H4 (cell line): ENCODE results near the gene PCDH1. TPM values are rescaled to one million over a fixed set of nuclear protein-coding genes. Genes with fewer than 3 reads are reported as not detected.

Experiments
- DNase-seq: peaks from one replicate; pipeline ENCODE4 v3.0.0-alpha.2; 2015; ENCODE audit warnings: low spot score
- total RNA-seq: library from RNA; depleted of rRNA; stranded (reverse); fragments of >200 nt; shearing (Covaris generic); gene quantifications from 2 replicates; pipeline ENCODE4 v1.2.3, GENCODE V29; 2014; rRNA removed

Gene PCDH1
- total RNA-seq, 1 experiment from 2014 or later: 1.2 TPM

DNA sequence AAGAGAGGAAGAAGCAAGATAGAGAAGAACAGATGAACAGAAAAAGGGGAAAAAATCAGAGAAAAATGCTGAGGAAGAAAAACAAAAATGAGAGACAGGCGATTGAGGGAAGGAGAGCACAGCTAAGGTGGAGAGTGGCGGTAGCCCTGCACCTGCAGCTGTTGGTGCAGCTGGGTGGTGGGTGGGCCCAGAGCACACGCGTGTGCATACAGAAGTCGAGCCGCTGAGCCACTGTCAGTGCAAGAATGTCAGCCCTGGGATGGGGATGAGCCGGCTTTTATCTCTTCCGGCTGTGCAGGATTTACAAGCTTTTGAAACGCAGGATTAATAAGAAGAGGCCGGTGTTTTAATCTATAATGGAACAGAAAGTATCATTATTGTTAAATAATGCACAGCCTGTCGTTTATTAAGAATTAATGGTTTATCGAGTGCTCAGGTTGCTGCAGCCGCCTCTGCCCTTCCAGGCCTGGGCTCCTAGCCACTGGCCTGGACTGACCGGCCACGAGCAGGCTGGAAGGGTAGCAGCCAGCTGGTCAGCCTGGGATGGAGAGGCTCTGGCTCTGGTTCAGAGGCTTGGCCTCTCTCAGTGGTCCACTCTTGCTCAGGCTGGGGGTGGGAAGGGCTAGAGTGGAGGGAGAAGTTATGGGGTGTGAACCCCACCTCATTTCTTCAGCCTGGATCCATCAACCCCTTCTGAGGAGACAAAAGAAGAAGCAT is 68.7 kb downstream of the PCDH1 start:
- DNase-seq: no peak

- no peak for DNase-seq
These were observed 69.4 kb downstream of the PCDH1 start for GRCh38 chr5:141808857-141809256.

DNA sequence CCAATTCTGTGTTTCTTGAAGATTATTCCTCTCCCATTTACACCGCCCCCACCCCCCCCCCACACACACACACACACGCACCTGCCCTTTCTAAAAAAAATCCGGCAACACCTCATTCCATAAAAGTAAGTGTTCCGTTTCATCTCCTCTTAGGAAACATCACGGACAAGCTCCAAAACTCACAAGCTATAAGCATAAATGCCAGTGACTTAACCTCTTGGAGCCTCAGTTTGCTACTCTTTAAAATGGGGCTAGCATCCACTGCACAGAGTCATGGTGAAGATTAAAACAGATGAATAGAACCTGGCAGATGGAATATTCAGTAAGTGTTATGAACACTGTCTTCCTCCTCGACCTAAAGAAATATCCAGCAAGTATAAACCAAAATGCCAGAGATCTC is 70.5 kb downstream of the PCDH1 start:
- DNase-seq: no peak

DNA sequence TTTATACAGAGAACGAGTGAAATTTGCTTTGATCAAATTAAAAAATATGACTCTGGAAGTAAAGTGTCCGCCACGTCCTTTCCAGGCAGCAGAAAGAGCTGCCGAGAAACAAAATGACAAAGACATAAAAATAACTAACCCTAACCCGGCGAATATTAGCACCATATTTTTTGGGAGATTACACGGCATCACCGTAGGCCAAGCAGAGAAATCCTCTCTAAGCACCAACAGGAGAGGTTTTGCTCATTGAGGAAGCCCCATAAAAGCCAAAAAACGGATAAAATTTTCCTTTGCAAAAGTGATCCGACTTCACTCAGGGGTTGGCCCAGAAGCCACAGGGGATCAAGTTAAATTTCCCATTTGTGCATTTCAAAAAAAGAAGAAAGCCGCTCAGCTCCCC is 70.9 kb downstream of the PCDH1 start:
- DNase-seq: no peak

GRCh38 chr5:141806626-141807025 is 71.6 kb downstream of the PCDH1 start:
- DNase-seq: no peak

DNA sequence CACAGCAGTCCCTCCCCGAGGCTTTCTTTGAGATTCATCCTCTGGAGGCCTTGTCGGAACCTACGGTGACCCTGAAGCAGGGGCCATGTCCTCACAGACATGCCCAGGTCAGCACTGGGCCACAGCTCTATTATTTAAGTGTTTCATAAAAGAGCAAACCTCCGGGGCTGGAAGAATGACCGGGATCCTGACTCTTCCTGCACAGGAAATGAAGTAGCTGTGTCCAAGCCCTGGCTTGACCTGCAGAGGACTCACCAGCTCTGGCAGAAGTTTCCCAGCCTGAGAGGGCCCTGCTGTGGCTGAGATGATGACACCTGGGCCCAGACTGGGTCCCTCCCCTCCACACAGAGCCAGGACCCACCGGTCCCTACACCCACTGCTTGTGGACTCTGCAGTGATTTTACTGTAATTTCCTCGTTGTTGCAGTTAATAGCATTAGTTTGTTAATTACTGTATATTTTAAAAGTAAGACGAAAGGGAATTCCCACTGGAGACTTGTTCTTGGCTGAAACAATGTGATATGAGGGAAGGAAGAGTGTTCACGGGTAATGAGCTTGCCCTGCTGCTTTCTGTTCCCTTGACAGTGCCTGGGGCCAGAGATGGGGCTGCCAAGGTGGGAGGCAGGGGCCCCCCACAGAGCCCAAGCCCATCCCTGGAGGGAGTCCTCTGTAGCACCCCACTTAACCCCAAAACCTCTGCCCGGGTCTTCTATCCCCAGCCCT is 72.2 kb downstream of the PCDH1 start:
- DNase-seq: no peak

DNA sequence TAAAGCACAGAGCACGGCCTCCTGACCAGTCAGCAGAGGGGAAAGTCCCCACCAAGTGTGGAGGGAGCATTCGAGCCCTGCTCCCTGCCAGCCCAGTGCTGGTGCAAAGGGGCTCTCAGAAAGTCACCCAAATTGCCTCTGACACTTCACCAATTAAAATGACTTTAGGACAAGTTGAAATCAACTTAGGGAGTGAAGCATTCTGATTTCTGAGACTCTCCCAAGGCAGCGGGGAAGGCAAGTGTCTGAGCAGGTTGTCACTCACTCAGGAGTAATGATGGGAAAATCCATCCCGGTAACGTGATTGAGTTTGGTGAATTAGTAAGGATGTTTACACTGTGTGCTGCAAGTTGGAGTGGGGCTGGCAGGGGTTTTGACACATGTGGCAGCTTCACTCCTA is 73.7 kb downstream of the PCDH1 start:
- DNase-seq: no peak

Other genes with a start within 250 kb of the PCDH1 start
- 76.5 and 82.1 TPM in 2 replicates for gene HDAC3, start 241.6 kb downstream of the PCDH1 start, total RNA-seq
- gene RELL2, start 241.4 kb downstream of the PCDH1 start, total RNA-seq: 4.5 and 8.4 TPM in 2 replicates
- gene FCHSD1, start 227.0 kb downstream of the PCDH1 start, total RNA-seq: 5.9 and 11.0 TPM in 2 replicates
- gene ARAP3, start 196.2 kb downstream of the PCDH1 start, total RNA-seq: 4.4 and 4.8 TPM in 2 replicates
- gene DELE1, start 45.5 kb upstream of the PCDH1 start, total RNA-seq: 37.3 and 57.4 TPM in 2 replicates
- not detected in 2 replicates for gene PCDH12, start 79.8 kb upstream of the PCDH1 start, total RNA-seq
- 60.5 and 75.9 TPM in 2 replicates for gene RNF14, start 90.7 kb upstream of the PCDH1 start, total RNA-seq
- 79.5 and 119 TPM in 2 replicates for gene GNPDA1, start 134.6 kb upstream of the PCDH1 start, total RNA-seq
- 42.6 and 44.5 TPM in 2 replicates for gene NDFIP1, start 230.4 kb upstream of the PCDH1 start, total RNA-seq